ENCODE results near the gene RAB27B. TPM values are rescaled to one million over a fixed set of nuclear protein-coding genes. Genes with fewer than 3 reads are reported as not detected.

Gene RAB27B
- total RNA-seq, 1 donor from 2014 or later, result 1.6 TPM

DNA sequence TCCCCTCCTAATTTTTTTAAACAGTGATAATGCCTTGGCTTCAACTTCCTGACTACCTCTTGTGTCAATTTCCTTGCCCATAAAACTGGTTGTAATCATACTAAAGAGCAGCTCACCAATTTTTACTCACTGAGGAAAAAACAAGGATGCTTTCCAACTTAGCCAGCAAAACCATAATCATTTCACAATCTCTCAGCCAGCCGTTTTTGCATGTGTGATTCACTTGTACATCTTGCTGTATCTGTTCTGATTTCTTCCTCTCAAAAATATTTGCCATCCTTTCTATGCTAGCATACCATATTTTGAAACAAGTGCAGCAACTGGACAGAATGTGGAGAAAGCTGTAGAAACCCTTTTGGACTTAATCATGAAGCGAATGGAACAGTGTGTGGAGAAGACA, 60.7 kb downstream of the RAB27B start:
- no peak overlapping the region for H3K4me3 ChIP-seq (ENCODE audit: low read depth, low read length)
- no peak for TF ChIP-seq CTCF (IDR thresholded peaks at IDR 0.05; ENCODE audit: insufficient read depth, low read length, poor library complexity, severe bottlenecking)
- H3K27me3 ChIP-seq (ENCODE audit: control insufficient read depth, insufficient read depth, low read length), result no peaks in the 10 kb centered on the region
- no peak for DNase-seq (ENCODE audit: low read depth)
- H3K36me3 ChIP-seq (ENCODE audit: control insufficient read depth, insufficient read depth, low read length), result no peaks in the 10 kb centered on the region

- no peak for DNase-seq (ENCODE audit: low read depth)
- no peak for TF ChIP-seq CTCF (IDR thresholded peaks at IDR 0.05; ENCODE audit: insufficient read depth, low read length, poor library complexity, severe bottlenecking)
- H3K4me3 ChIP-seq (ENCODE audit: low read depth, low read length), result no peak overlapping the region
- no peaks in the 10 kb centered on the region for H3K27me3 ChIP-seq (ENCODE audit: control insufficient read depth, insufficient read depth, low read length)
- H3K36me3 ChIP-seq (ENCODE audit: control insufficient read depth, insufficient read depth, low read length), result no peaks in the 10 kb centered on the region
These were observed 71.2 kb downstream of the RAB27B start for GRCh38 chr18:54899500-54899899.

- TF ChIP-seq CTCF (IDR thresholded peaks at IDR 0.05; ENCODE audit: insufficient read depth, low read length, poor library complexity, severe bottlenecking), result no peak
- Histone ChIP-seq H3K36me3 (ENCODE audit: control insufficient read depth, insufficient read depth, low read length) (no peaks in the 10 kb centered on the region), H3K27me3 (ENCODE audit: control insufficient read depth, insufficient read depth, low read length) (no peaks in the 10 kb centered on the region), H3K4me3 (ENCODE audit: low read depth, low read length) (no peak overlapping the region)
- DNase-seq (ENCODE audit: low read depth), result no peak
These were observed 72.0 kb downstream of the RAB27B start for GRCh38 chr18:54900290-54900689.

DNA sequence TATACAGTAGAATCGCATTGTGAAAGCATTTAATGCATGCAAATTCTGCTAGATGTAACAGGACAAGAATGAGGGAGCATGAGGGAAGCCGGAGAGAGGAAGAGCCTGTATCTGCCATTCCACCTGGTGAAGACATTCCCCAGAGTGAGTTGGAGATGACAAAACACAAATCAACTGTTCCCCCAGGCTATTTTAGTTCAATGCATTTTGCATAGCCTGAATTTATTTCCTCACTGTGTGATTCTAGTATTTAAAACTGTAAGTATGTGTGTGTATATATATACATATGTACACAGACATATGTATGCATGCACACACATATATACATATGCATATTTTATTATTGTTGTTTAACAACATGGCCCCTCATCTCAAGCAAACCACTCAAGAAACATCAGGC, 76.3 kb downstream of the RAB27B start:
- H3K27me3 ChIP-seq (ENCODE audit: control insufficient read depth, insufficient read depth, low read length), result no peaks in the 10 kb centered on the region
- no peak for DNase-seq (ENCODE audit: low read depth)
- no peak for TF ChIP-seq CTCF (IDR thresholded peaks at IDR 0.05; ENCODE audit: insufficient read depth, low read length, poor library complexity, severe bottlenecking)
- no peak overlapping the region for H3K4me3 ChIP-seq (ENCODE audit: low read depth, low read length)
- no peaks in the 10 kb centered on the region for H3K36me3 ChIP-seq (ENCODE audit: control insufficient read depth, insufficient read depth, low read length)

GRCh38 chr18:54905629-54906028, 77.4 kb downstream of the RAB27B start:
- Histone ChIP-seq H3K4me3 (ENCODE audit: low read depth, low read length) (no peak overlapping the region), H3K27me3 (ENCODE audit: control insufficient read depth, insufficient read depth, low read length) (no peaks in the 10 kb centered on the region), H3K36me3 (ENCODE audit: control insufficient read depth, insufficient read depth, low read length) (no peaks in the 10 kb centered on the region)
- TF ChIP-seq CTCF (IDR thresholded peaks at IDR 0.05; ENCODE audit: insufficient read depth, low read length, poor library complexity, severe bottlenecking), result no peak
- no peak for DNase-seq (ENCODE audit: low read depth)

DNA sequence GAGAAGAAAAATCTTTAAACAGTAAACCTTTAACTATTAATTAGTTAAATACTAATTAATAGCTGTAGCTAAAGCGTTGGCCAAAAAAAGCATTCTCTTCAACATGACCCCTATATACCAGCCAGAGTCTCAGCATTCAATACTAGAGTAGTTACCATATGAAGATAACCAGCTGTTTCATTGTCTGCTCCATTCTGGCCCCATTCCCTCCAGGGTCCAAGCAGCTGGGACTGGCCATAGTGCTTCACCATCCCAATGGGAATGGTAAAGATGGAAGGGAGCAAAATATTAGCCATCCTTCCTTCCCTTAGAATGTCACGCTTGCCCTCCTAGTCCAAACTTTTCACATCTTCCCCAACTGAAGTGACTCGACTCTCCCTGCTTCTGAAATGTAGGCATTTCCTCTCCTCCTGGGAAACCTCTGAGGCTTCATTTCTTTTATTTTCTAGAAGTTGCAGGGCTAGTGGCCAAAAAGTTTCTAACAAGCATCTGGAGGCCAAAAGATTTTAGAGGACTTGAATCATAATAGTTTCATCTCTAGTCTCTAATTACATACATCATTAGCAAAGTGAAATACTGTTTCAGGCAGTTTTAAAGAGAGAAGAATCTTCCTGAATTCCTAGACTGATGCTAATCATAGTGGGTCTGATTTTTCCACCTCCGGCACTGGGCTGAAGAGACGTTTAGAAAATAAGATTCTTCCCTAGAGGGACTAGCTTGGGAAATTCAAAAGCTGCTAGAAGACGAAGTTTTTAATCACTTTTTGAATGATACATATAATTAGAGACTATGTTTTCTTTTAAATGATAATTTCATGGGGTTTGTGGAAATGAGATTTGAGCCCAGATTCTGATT, 78.3 kb downstream of the RAB27B start:
- no peak for TF ChIP-seq CTCF (IDR thresholded peaks at IDR 0.05; ENCODE audit: insufficient read depth, low read length, poor library complexity, severe bottlenecking)
- no peaks in the 10 kb centered on the region for H3K36me3 ChIP-seq (ENCODE audit: control insufficient read depth, insufficient read depth, low read length)
- H3K27me3 ChIP-seq (ENCODE audit: control insufficient read depth, insufficient read depth, low read length), result no peaks in the 10 kb centered on the region
- no peak overlapping the region for H3K4me3 ChIP-seq (ENCODE audit: low read depth, low read length)
- no peak for DNase-seq (ENCODE audit: low read depth)

Measured in kidney epithelial cell (primary cell).